Osteoblast (primary cell): ENCODE data around the gene GCNT1. TPM values are rescaled to one million over a fixed set of nuclear protein-coding genes. Genes with fewer than 3 reads are reported as not detected.
"Not testable (repeated sequence)": the region's sequence is repeated elsewhere in the genome, so short reads cannot be mapped to it uniquely, and the experiment has no call there.

Source experiments
- DNase-seq: peaks from one replicate; pipeline ENCODE4 v3.0.0; 2011; ENCODE audit warnings: low spot score, mixed read lengths; ENCODE audit not compliant: insufficient read length; ENCODE audit errors: missing footprints
- H2AFZ ChIP-seq: 2 replicates; pipeline ENCODE4 v1.6.0; 2011; ENCODE audit warnings: mild to moderate bottlenecking, low read length
- H3K27ac ChIP-seq: 2 replicates; pipeline ENCODE4 v1.5.1; 2011; ENCODE audit warnings: mild to moderate bottlenecking, low read depth, low read length, moderate library complexity
- H3K27me3 ChIP-seq: 2 replicates; pipeline ENCODE4 v1.6.0; 2012; ENCODE audit warnings: mild to moderate bottlenecking, control low read depth, inconsistent platforms, low read length, moderate library complexity; ENCODE audit not compliant: insufficient read depth
- H3K36me3 ChIP-seq: 2 replicates; pipeline ENCODE4 v1.5.1; 2011; ENCODE audit warnings: mild to moderate bottlenecking, low read length, control low read depth, moderate library complexity; ENCODE audit not compliant: insufficient read depth
- H3K4me1 ChIP-seq: 2 replicates; pipeline ENCODE4 v1.5.1; 2011; ENCODE audit warnings: mild to moderate bottlenecking, low read length, control low read depth, moderate library complexity; ENCODE audit not compliant: insufficient read depth
- H3K4me2 ChIP-seq: 2 replicates; pipeline ENCODE4 v1.6.0; 2011; ENCODE audit warnings: mild to moderate bottlenecking, low read length; ENCODE audit not compliant: insufficient read depth
- H3K4me3 ChIP-seq: fragments of 200-600 bp; sonication (generic); 3 replicates; pipeline ENCODE4 v1.5.1; 2012; ENCODE audit warnings: mild to moderate bottlenecking, low read length, inconsistent platforms; ENCODE audit not compliant: insufficient read depth
- H3K79me2 ChIP-seq: 2 replicates; pipeline ENCODE4 v1.6.0; 2012; ENCODE audit warnings: mild to moderate bottlenecking, low read length, control low read depth, inconsistent platforms; ENCODE audit not compliant: insufficient read depth
- H3K9me3 ChIP-seq: 2 replicates; pipeline ENCODE4 v1.5.1; 2011; ENCODE audit warnings: low read depth, low read length, control low read depth
- H4K20me1 ChIP-seq: 2 replicates; pipeline ENCODE4 v1.6.0; 2012; ENCODE audit warnings: mild to moderate bottlenecking, low read length, control low read depth; ENCODE audit not compliant: insufficient read depth
- total RNA-seq: library from RNA; depleted of rRNA; stranded (reverse); fragments of >200 nt; gene quantifications from 2 replicates; pipeline ENCODE4 v1.2.3, GENCODE V29; 2012
- TF ChIP-seq, protein P1 (sequence below): IDR thresholded peaks from 2 replicates; pipeline ENCODE4 v1.5.1; 2011; ENCODE audit warnings: mild to moderate bottlenecking, low read depth, low read length, moderate library complexity; ENCODE audit errors: extremely low read depth

The GCNT1 gene
- total RNA-seq, 1 donor = 109 TPM

DNA sequence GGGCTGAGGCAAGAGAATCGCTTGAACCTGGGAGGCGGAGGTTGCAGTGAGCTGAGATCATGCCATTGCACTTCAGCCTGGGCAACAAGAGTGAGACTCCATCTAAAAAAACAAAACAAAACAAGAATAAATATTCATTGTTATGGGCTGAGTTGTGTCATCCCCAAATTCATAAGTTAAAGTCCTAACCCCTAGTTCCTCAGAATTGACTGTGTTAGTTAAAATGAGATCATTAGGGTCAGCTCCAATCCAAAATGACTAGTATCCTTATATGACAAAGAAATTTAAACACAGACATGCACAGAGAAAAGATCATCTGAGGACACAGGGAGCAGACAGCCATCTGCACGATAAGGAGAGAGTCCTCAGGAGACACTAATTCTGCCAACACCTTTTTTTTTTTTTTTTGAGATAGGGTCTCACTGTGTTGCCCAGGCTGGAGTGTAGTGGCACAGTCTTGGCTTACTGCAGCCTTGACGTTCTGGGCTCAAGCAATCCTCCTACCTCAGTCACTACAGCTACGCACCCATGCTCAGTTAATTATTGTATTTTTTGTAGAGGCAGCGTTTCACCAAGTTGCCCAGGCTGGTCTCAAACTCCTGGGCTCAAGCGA is 32.1 kb upstream of the GCNT1 start:
- TF ChIP-seq, protein P1, sequence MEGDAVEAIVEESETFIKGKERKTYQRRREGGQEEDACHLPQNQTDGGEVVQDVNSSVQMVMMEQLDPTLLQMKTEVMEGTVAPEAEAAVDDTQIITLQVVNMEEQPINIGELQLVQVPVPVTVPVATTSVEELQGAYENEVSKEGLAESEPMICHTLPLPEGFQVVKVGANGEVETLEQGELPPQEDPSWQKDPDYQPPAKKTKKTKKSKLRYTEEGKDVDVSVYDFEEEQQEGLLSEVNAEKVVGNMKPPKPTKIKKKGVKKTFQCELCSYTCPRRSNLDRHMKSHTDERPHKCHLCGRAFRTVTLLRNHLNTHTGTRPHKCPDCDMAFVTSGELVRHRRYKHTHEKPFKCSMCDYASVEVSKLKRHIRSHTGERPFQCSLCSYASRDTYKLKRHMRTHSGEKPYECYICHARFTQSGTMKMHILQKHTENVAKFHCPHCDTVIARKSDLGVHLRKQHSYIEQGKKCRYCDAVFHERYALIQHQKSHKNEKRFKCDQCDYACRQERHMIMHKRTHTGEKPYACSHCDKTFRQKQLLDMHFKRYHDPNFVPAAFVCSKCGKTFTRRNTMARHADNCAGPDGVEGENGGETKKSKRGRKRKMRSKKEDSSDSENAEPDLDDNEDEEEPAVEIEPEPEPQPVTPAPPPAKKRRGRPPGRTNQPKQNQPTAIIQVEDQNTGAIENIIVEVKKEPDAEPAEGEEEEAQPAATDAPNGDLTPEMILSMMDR = no peak
- Histone ChIP-seq H3K79me2 (no peaks in the 10 kb centered on the region), H2AFZ (no peak overlapping the region), H3K36me3 (no peaks in the 10 kb centered on the region), H3K27ac (no peak overlapping the region), H3K4me1 (no peaks in the 10 kb centered on the region), H3K4me2 (no peak overlapping the region), H4K20me1 (no peaks in the 10 kb centered on the region), H3K4me3 (no peak overlapping the region), H3K9me3 (no peaks in the 10 kb centered on the region), H3K27me3 (no peaks in the 10 kb centered on the region)
- DNase-seq = no peak

DNA sequence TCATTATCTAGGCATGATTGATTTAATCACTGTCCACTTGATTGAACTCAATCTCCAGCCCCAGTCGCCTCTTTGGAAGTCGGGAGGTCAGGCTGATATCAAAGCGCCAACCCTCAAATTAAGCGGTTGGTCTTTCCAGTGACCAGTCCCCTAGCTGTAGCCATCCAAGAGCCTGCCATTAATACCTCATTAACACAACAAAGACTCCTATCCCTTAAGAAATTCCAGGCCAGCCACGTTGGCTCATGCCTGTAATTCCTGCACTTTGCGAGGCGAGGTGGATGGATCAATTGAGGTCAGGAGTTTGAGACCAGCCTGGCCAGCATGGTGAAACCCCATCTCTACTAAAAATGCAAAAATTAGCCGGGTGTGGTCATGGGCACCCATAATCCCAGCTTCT is 27.4 kb upstream of the GCNT1 start:
- no peaks in the 10 kb centered on the region for H4K20me1 ChIP-seq
- no peak for DNase-seq
- no peaks in the 10 kb centered on the region for H3K36me3 ChIP-seq
- no peak overlapping the region for H3K4me2 ChIP-seq
- H2AFZ ChIP-seq = no peak overlapping the region
- H3K27me3 ChIP-seq = no peaks in the 10 kb centered on the region
- no peak overlapping the region for H3K4me3 ChIP-seq
- H3K9me3 ChIP-seq = no peaks in the 10 kb centered on the region
- no peak overlapping the region for H3K27ac ChIP-seq
- peaks cover 13% of the 10 kb centered on the region for H3K4me1 ChIP-seq
- H3K79me2 ChIP-seq = no peaks in the 10 kb centered on the region
- TF ChIP-seq, protein P1 = no peak

DNA sequence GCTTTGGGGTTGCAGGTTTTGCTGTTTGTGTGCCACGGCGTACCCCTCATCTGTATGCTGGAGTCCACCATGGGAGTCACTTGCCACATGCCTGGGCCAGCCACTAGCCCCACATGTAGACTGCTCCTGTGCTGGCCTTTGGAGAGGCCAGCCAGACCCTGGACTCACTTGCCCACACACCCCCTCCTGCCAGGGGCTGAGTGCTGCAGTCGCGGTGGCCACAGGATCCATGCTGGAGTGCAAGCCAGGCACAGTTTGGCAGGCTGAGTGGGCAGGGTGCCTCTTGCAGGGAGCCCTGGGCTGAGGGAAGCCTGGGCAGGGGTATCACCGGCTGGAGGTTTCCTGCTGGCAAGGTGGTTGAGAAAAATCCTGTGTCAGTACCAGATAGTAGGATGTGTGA is 25.6 kb upstream of the GCNT1 start:
- Histone ChIP-seq H3K79me2 (no peaks in the 10 kb centered on the region), H3K4me2 (peak overlapping the region; percentile 30)
- no peak for DNase-seq

DNA sequence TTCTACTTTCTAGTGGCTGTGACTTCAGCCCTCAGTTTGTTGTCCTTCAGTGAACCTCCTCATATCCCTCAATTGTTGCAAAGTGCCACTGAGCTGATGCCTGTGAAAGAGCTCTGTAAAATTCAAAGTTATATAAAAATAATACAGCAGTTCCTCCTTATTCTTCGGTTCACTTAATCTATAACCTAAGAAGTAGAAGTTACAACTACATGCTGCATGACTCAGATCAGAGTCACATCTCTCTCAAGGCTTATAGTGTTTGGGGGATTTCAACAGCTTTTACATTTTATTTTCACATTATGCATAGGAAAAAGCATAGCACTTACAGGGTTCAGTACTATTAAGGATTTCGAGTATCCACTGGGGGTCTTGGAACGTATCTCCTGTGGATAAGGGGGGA is 25.1 kb upstream of the GCNT1 start:
- Histone ChIP-seq H3K4me2 (peak overlapping the region; percentile 30), H3K9me3 (no peaks in the 10 kb centered on the region), H3K79me2 (no peaks in the 10 kb centered on the region), H3K4me1 (peaks cover 13% of the 10 kb centered on the region), H3K27me3 (no peaks in the 10 kb centered on the region), H3K36me3 (no peaks in the 10 kb centered on the region), H3K4me3 (no peak overlapping the region), H4K20me1 (no peaks in the 10 kb centered on the region), H3K27ac (no peak overlapping the region), H2AFZ (no peak overlapping the region)
- no peak for DNase-seq
- TF ChIP-seq, protein P1 = no peak

More for the DNA sequence above, 25.6 kb upstream of the GCNT1 start:
- no peaks in the 10 kb centered on the region for H3K27me3 ChIP-seq
- no peaks in the 10 kb centered on the region for H3K9me3 ChIP-seq
- no peaks in the 10 kb centered on the region for H4K20me1 ChIP-seq
- TF ChIP-seq, protein P1 = no peak
- no peak overlapping the region for H3K27ac ChIP-seq
- no peak overlapping the region for H3K4me3 ChIP-seq
- peak overlapping the region; percentile 18 for H2AFZ ChIP-seq
- peaks cover 13% of the 10 kb centered on the region for H3K4me1 ChIP-seq
- no peaks in the 10 kb centered on the region for H3K36me3 ChIP-seq

DNA sequence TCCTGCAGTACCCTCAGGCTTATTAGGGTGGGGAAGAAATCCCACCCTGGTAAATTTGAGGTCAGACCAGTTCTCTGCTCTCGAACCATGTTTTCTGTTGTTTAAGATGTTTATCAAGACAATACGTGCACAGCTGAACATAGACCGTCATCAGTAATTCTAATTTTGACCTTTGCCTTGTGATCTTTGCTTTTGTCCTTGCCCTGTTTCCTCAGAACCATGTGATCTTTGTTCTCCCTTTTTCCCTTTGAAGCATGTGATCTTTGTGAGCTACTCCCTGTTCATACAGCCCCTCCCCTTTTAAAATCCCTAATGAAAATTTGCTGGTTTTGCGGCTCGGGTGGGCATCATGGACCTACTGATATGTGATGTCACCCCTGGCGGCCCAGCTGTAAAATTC is 24.1 kb upstream of the GCNT1 start:
- not testable (repeated sequence) for H3K4me3 ChIP-seq, H3K27ac ChIP-seq, H3K9me3 ChIP-seq, H2AFZ ChIP-seq, H4K20me1 ChIP-seq, H3K36me3 ChIP-seq, H3K4me2 ChIP-seq, H3K79me2 ChIP-seq, DNase-seq, H3K27me3 ChIP-seq
- H3K4me1 ChIP-seq = peaks cover 13% of the 10 kb centered on the region

DNA sequence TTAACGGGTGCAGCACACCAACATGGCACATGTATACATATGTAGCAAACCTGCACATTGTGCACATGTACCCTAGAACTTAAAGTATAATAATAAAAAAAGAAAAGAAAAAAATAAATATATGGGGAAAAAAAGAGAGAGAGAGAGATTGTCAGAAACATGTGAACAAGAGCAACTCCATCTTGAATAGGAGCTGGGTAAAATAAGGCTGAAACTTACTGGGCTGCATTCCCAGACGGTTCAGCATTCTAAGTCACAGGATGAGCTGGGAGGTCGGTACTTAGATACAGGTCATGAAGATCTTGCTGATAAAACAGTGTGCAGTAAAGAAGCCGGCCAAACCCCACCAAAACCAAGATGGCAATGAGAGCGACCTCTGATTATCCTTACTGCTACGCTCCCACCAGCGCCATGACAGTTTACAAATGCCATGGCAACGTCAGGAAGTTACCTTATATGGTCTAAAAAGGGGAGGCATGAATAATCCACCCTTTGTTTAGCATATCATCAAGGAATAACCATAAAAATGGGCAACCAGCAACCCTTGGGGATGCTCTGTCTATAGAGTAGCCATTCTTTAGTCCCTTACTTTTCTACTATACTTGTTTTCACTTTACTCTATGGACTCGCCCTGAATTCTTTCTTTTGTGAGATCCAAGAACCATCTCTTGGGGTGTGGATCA is 21.8 kb upstream of the GCNT1 start:
- H3K36me3 ChIP-seq, H3K4me3 ChIP-seq, H3K27me3 ChIP-seq, DNase-seq, H2AFZ ChIP-seq, H3K27ac ChIP-seq, H4K20me1 ChIP-seq, H3K9me3 ChIP-seq, H3K4me2 ChIP-seq, H3K79me2 ChIP-seq: not testable (repeated sequence)
- peaks cover 26% of the 10 kb centered on the region for H3K4me1 ChIP-seq
